Lung (tissue), 12 donors: ENCODE measurements around the gene SEZ6L. TPM values are rescaled to one million over a fixed set of nuclear protein-coding genes. Genes with fewer than 3 reads are reported as not detected.

Source experiments
- ATAC-seq: fragments of 200-7000 bp; cut with Tn5 transposase; one replicate; pipeline ENCODE4 v1.9.1; 2020; ENCODE audit warnings: moderate number of reproducible peaks; ENCODE audit not compliant: insufficient read depth, low FRiP score
- DNase-seq, 3 donors: peaks; one replicate each; pipeline ENCODE4 v3.0.0-alpha.2; 2013 to 2017
- H3K27ac ChIP-seq, 2 donors: one replicate each; pipeline ENCODE4 v1.5.1; 2013; ENCODE audit warnings: mild to moderate bottlenecking in 2 of 2, moderate library complexity in 2 of 2, control low read depth in 1 of 2, inconsistent platforms in 1 of 2, low read depth in 1 of 2, low read length in 1 of 2
- H3K27me3 ChIP-seq, 3 donors: one replicate each; pipeline ENCODE4 v1.5.1; 2013; ENCODE audit warnings: low read length in 2 of 3; ENCODE audit not compliant: control insufficient read depth in 3 of 3, insufficient read depth in 3 of 3
- H3K36me3 ChIP-seq, 4 donors: one replicate each; pipeline ENCODE4 v1.5.1; 2013; ENCODE audit warnings: low read length in 4 of 4, mild to moderate bottlenecking in 1 of 4, moderate library complexity in 1 of 4; ENCODE audit not compliant: control insufficient read depth in 4 of 4, insufficient read depth in 4 of 4
- H3K4me1 ChIP-seq, 5 donors: one replicate each; pipeline ENCODE4 v1.5.1; 2013; ENCODE audit warnings: low read length in 5 of 5, mild to moderate bottlenecking in 2 of 5, moderate library complexity in 1 of 5; ENCODE audit not compliant: control insufficient read depth in 5 of 5, insufficient read depth in 5 of 5
- H3K4me3 ChIP-seq: one replicate; pipeline ENCODE4 v1.5.1; 2013; ENCODE audit warnings: mild to moderate bottlenecking, control low read depth, moderate library complexity
- H3K9ac ChIP-seq, 2 donors: one replicate each; pipeline ENCODE4 v1.5.1; 2013; ENCODE audit warnings: low read length in 2 of 2, control low read depth in 1 of 2; ENCODE audit not compliant: insufficient read depth in 1 of 2
- H3K9me3 ChIP-seq, 4 donors: one replicate each; pipeline ENCODE4 v1.5.1; 2013; ENCODE audit warnings: low read length in 3 of 4, mild to moderate bottlenecking in 1 of 4, moderate library complexity in 1 of 4; ENCODE audit not compliant: control insufficient read depth in 4 of 4, insufficient read depth in 3 of 4
- CTCF ChIP-seq: IDR thresholded peaks from 2 replicates; pipeline ENCODE4 v1.5.1; 2012; ENCODE audit warnings: mild to moderate bottlenecking; ENCODE audit errors: control extremely low read depth, extremely low read depth
- WGBS, 2 donors: extraction: QIAGEN DNeasy Blood & Tissue Kit; methylation state at CpG; one replicate each; pipeline ENCODE4 v1.1.7; 2013; 5-methylcytosine and 5-hydroxymethylcytosine counted together
- polyA plus RNA-seq, 2 donors: library from polyadenylated mRNA; stranded (reverse); fragments of 200-250 nt; gene quantifications; one replicate each; pipeline ENCODE4 v1.2.1, GENCODE V29; 2013
- total RNA-seq, 2 donors: library from RNA; depleted of rRNA in 1 of 2; stranded (reverse); fragments of >200 nt in 1 of 2; gene quantifications; one replicate each; pipeline ENCODE4 v1.2.1, GENCODE V29; 2014 to 2021
- donor health status: control.
- donor health status: control.
- donor health status: Bipolar disorder and iron deficiency.
- donor health status: healthy.
- donor health status: DM: yes; HTN: yes; CAD: no.

The SEZ6L gene
- total and polyA plus RNA-seq, 4 donors: 0.02 to 0.46 (median 0.08) TPM

- Histone ChIP-seq H3K9me3 (peaks cover 0 to 8% (median 0%) of the 10 kb centered on the region in 4 donors), H3K9ac (no peak overlapping the region), H3K36me3 (no peaks in the 10 kb centered on the region), H3K27me3 (no peaks in the 10 kb centered on the region), H3K4me3 (no peak overlapping the region), H3K4me1 (no peaks in the 10 kb centered on the region), H3K27ac (no peak overlapping the region)
- WGBS, 2 donors: 59 to 71% methylated on average over 4 of the region's 4 CpGs
- DNase-seq (no peak), ATAC-seq (no peak)
- TF ChIP-seq CTCF: no peak
These were observed 156.4 kb downstream of the SEZ6L start for GRCh38 chr22:26325641-26326040.

GRCh38 chr22:26326803-26327202 lies 157.5 kb downstream of the SEZ6L start:
- H3K9me3 ChIP-seq: peaks cover 0 to 8% (median 0%) of the 10 kb centered on the region in 4 donors
- DNase-seq (no peak), ATAC-seq (no peak)
- H3K36me3 ChIP-seq: no peaks in the 10 kb centered on the region
- H3K4me3 ChIP-seq: no peak overlapping the region
- H3K27me3 ChIP-seq: no peaks in the 10 kb centered on the region
- no peak for TF ChIP-seq CTCF
- no peak overlapping the region for H3K9ac ChIP-seq
- no peak overlapping the region for H3K27ac ChIP-seq
- WGBS, 2 donors: 63 to 72% methylated on average over 20 of the region's 20 CpGs
- H3K4me1 ChIP-seq: no peaks in the 10 kb centered on the region

GRCh38 chr22:26327306-26327705 lies 158.0 kb downstream of the SEZ6L start:
- 88 to 90% methylated on average over 6 of the region's 6 CpGs for WGBS, 2 donors
- no peak for TF ChIP-seq CTCF
- Histone ChIP-seq H3K27ac (no peak overlapping the region), H3K9me3 (peaks cover 0 to 8% (median 0%) of the 10 kb centered on the region in 4 donors), H3K27me3 (no peaks in the 10 kb centered on the region), H3K4me3 (no peak overlapping the region), H3K36me3 (no peaks in the 10 kb centered on the region), H3K4me1 (no peaks in the 10 kb centered on the region), H3K9ac (no peak overlapping the region)
- no peak for ATAC-seq
- DNase-seq: no peak

GRCh38 chr22:26328221-26328620 lies 159.0 kb downstream of the SEZ6L start:
- no peak overlapping the region for H3K9ac ChIP-seq
- TF ChIP-seq CTCF: no peak
- ATAC-seq (no peak), DNase-seq (no peak)
- H3K9me3 ChIP-seq: peaks cover 0 to 8% (median 0%) of the 10 kb centered on the region in 4 donors
- no peak overlapping the region for H3K4me3 ChIP-seq
- WGBS, 2 donors: 76 to 86% methylated on average over 8 of the region's 8 CpGs
- no peak overlapping the region for H3K27ac ChIP-seq
- H3K4me1 ChIP-seq: no peaks in the 10 kb centered on the region
- no peaks in the 10 kb centered on the region for H3K27me3 ChIP-seq
- H3K36me3 ChIP-seq: no peaks in the 10 kb centered on the region
